Measurements from ENCODE around the gene CTNS. TPM values are rescaled to one million over a fixed set of nuclear protein-coding genes. Genes with fewer than 3 reads are reported as not detected.

The CTNS gene
- total and polyA plus RNA-seq, 8 donors, result 8.7 to 30.6 (median 12.3) TPM

- DNase-seq, result no peak
- intact Hi-C loops (cut with DNase I), result no loop called here
- Histone ChIP-seq H3K4me3 (no peak overlapping the region), H3K9me3 (no peaks in the 10 kb centered on the region), H3K36me3 (peaks cover 0 to 32% of the 10 kb centered on the region in 2 donors), H3K4me1 (peaks cover 10 to 22% of the 10 kb centered on the region in 2 donors), H3K27me3 (no peaks in the 10 kb centered on the region), H3K27ac (no peak overlapping the region)
- TF ChIP-seq CTCF (IDR thresholded peaks at IDR 0.05), result no peak
- peak; percentile 53 for ATAC-seq
Measured at GRCh38 chr17:3641717-3642486, 5.3 kb downstream of the CTNS start.

GRCh38 chr17:3643889-3644349 lies 7.4 kb downstream of the CTNS start:
- H3K4me3 ChIP-seq, result no peak overlapping the region
- DNase-seq (peak in 1 of 4 donors; percentile 23), ATAC-seq (no peak)
- H3K27me3 ChIP-seq, result no peaks in the 10 kb centered on the region
- TF ChIP-seq CTCF (IDR thresholded peaks at IDR 0.05), result no peak
- peaks cover 5 to 10% of the 10 kb centered on the region in 2 donors for H3K4me1 ChIP-seq
- intact Hi-C loops (cut with DNase I), result no loop called here
- no peaks in the 10 kb centered on the region for H3K9me3 ChIP-seq
- H3K36me3 ChIP-seq, result peaks cover 0 to 52% of the 10 kb centered on the region in 2 donors
- H3K27ac ChIP-seq, result no peak overlapping the region

- no peak for ATAC-seq
Measured at GRCh38 chr17:3645310-3645709, 8.8 kb downstream of the CTNS start.

GRCh38 chr17:3647251-3647650 lies 10.7 kb downstream of the CTNS start:
- intact Hi-C loops (cut with DNase I), result no loop called here
- Histone ChIP-seq H3K4me1 (no peaks in the 10 kb centered on the region), H3K27ac (no peak overlapping the region), H3K4me3 (no peak overlapping the region), H3K27me3 (no peaks in the 10 kb centered on the region), H3K9me3 (no peaks in the 10 kb centered on the region), H3K36me3 (peaks cover 0 to 60% of the 10 kb centered on the region in 2 donors)
- DNase-seq (no peak), ATAC-seq (no peak)
- no peak for TF ChIP-seq CTCF (IDR thresholded peaks at IDR 0.05)

More at GRCh38 chr17:3645310-3645709, 8.8 kb downstream of the CTNS start:
- H3K9me3 ChIP-seq, result no peaks in the 10 kb centered on the region
- intact Hi-C loops (cut with DNase I), result no loop called here
- H3K4me1 ChIP-seq, result peaks cover 0 to 5% of the 10 kb centered on the region in 2 donors
- no peak overlapping the region for H3K4me3 ChIP-seq
- H3K27ac ChIP-seq, result no peak overlapping the region
- TF ChIP-seq CTCF (IDR thresholded peaks at IDR 0.05), result no peak
- no peak for DNase-seq
- H3K27me3 ChIP-seq, result no peaks in the 10 kb centered on the region
- peaks cover 0 to 62% of the 10 kb centered on the region in 2 donors for H3K36me3 ChIP-seq

GRCh38 chr17:3647769-3648555 lies 11.4 kb downstream of the CTNS start:
- DNase-seq, result peak in 2 of 4 donors; percentile 59 to 82
- peaks cover 0 to 60% of the 10 kb centered on the region in 2 donors for H3K36me3 ChIP-seq
- H3K4me1 ChIP-seq, result no peaks in the 10 kb centered on the region

More at GRCh38 chr17:3647769-3648555, 11.4 kb downstream of the CTNS start:
- peak; percentile 89 for ATAC-seq
- H3K9me3 ChIP-seq, result no peaks in the 10 kb centered on the region
- intact Hi-C loops (cut with DNase I), result no loop called here
- TF ChIP-seq CTCF (IDR thresholded peaks at IDR 0.05), result peak in 1 of 2 donors; percentile 33
- H3K27ac ChIP-seq, result no peak overlapping the region
- H3K27me3 ChIP-seq, result no peaks in the 10 kb centered on the region
- no peak overlapping the region for H3K4me3 ChIP-seq
